ENCODE measurements around the gene PYCARD.
"Not testable (repeated sequence)": the region's sequence is repeated elsewhere in the genome, so short reads cannot be mapped to it uniquely, and the experiment has no call there.

The PYCARD gene

GRCh38 chr16:31246296-31246695 lies 43.7 kb upstream of the PYCARD start:
- Histone ChIP-seq H3K4me1 (ENCODE audit: control insufficient read depth in 1 of 2, insufficient read depth in 2 of 2, low read length in 2 of 2) (no peaks in the 10 kb centered on the region), H3K79me2 (ENCODE audit: control insufficient read depth, insufficient read depth, low read length, poor library complexity) (no peaks in the 10 kb centered on the region), H4K12ac (ENCODE audit: low read depth, low read length) (no peak overlapping the region), H3K4ac (ENCODE audit: low read depth, low read length) (no peak overlapping the region), H3K79me1 (ENCODE audit: low read length) (no peaks in the 10 kb centered on the region), H3K9me3 (ENCODE audit: insufficient read depth, low read depth, low read length) (no peaks in the 10 kb centered on the region), H3K4me3 (ENCODE audit: low read depth, low read length) (no peak overlapping the region), H2BK12ac (ENCODE audit: low read length) (no peak overlapping the region), H2BK120ac (ENCODE audit: insufficient read depth, low read length, poor library complexity) (no peak overlapping the region), H2AK5ac (ENCODE audit: low read length) (no peak overlapping the region), H4K91ac (ENCODE audit: low read depth, low read length) (no peak overlapping the region), H3K36me3 (ENCODE audit: control insufficient read depth in 1 of 2, insufficient read depth in 2 of 2, low read length in 2 of 2) (no peaks in the 10 kb centered on the region), H3K27me3 (ENCODE audit: insufficient read depth, low read length) (no peaks in the 10 kb centered on the region), H3K23ac (ENCODE audit: low read length) (no peak overlapping the region), H3K14ac (ENCODE audit: low read length) (no peak overlapping the region), H3K18ac (ENCODE audit: low read length) (no peak overlapping the region), H3K9ac (ENCODE audit: low read length) (no peak overlapping the region), H2AFZ (ENCODE audit: insufficient read depth, low read length, poor library complexity) (no peak overlapping the region), H3K4me2 (ENCODE audit: low read length) (no peak overlapping the region), H2BK5ac (ENCODE audit: low read depth, low read length, poor library complexity) (no peak overlapping the region), H3K27ac (ENCODE audit: low read depth, low read length) (no peak overlapping the region), H4K8ac (ENCODE audit: low read depth, low read length) (no peak overlapping the region)
- no CpG with 5 or more reads among the region's 3 CpGs for WGBS (ENCODE audit: extremely low coverage, insufficient coverage, insufficient read length)
- no peak for DNase-seq

- not testable (repeated sequence) for H3K4me1 ChIP-seq (ENCODE audit: control insufficient read depth in 1 of 2, insufficient read depth in 2 of 2, low read length in 2 of 2); H2BK5ac ChIP-seq (ENCODE audit: low read depth, low read length, poor library complexity); H2AK5ac ChIP-seq (ENCODE audit: low read length); H3K4me2 ChIP-seq (ENCODE audit: low read length); H4K8ac ChIP-seq (ENCODE audit: low read depth, low read length); H3K14ac ChIP-seq (ENCODE audit: low read length); H4K12ac ChIP-seq (ENCODE audit: low read depth, low read length); H3K18ac ChIP-seq (ENCODE audit: low read length); H3K9me3 ChIP-seq (ENCODE audit: insufficient read depth, low read depth, low read length); H3K9ac ChIP-seq (ENCODE audit: low read length); H2BK120ac ChIP-seq (ENCODE audit: insufficient read depth, low read length, poor library complexity); H3K4me3 ChIP-seq (ENCODE audit: low read depth, low read length); H3K27me3 ChIP-seq (ENCODE audit: insufficient read depth, low read length); H3K79me1 ChIP-seq (ENCODE audit: low read length); H3K27ac ChIP-seq (ENCODE audit: low read depth, low read length); H3K36me3 ChIP-seq (ENCODE audit: control insufficient read depth in 1 of 2, insufficient read depth in 2 of 2, low read length in 2 of 2); H3K79me2 ChIP-seq (ENCODE audit: control insufficient read depth, insufficient read depth, low read length, poor library complexity); DNase-seq; H2AFZ ChIP-seq (ENCODE audit: insufficient read depth, low read length, poor library complexity); H3K4ac ChIP-seq (ENCODE audit: low read depth, low read length); H2BK12ac ChIP-seq (ENCODE audit: low read length); H3K23ac ChIP-seq (ENCODE audit: low read length); H4K91ac ChIP-seq (ENCODE audit: low read depth, low read length)
- WGBS (ENCODE audit: extremely low coverage, insufficient coverage, insufficient read length), result no CpG with 5 or more reads among the region's 8 CpGs
Measured at GRCh38 chr16:31245598-31245997, 43.0 kb upstream of the PYCARD start.

DNA sequence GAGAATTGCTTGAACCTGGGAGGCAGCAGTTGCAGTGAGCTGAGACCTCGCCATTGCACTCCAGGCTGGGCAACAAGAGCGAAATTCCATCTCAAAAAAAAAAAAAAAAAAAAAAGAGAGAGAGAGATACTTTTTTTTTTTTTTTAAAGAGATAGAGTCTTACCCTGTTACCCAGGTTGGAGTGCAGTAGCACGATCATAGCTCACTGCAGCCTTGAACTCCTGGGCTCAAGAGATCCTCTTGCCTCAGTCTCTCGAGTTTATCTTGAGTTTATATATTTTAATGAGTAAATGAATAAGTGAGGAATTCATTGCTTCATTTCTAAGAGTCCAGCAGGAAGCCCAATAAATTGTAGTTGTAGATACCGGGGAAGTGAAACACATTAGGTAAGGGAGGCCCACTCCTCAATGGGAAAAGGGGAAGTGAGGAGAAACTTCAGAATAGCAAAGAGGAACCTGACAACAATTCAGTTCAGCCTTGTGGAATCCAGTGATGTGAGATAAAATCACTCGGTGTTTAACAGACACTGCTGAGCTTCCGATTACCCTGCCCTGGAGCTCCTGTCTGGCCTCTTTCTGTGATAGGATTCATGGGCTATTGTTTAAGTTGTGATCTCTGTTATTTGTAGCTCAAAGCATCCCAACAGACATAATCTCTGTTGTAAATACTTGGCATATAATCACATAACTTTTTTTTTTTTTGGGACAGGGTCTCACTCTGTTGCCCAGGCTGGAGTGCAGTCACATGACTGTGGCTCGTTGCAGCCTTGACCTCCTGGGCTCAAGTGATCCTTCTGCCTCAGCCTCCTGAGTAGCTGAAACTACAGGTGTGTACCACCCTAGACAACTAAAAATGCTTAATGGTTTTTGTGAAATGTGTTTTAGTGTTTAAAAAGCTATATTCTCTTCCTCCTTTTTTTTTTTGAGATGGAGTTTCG lies 41.4 kb upstream of the PYCARD start:
- Histone ChIP-seq H4K12ac (ENCODE audit: low read depth, low read length) (no peak overlapping the region), H2BK120ac (ENCODE audit: insufficient read depth, low read length, poor library complexity) (no peak overlapping the region), H2AK5ac (ENCODE audit: low read length) (no peak overlapping the region), H3K79me1 (ENCODE audit: low read length) (no peaks in the 10 kb centered on the region), H3K4me2 (ENCODE audit: low read length) (no peak overlapping the region), H3K23ac (ENCODE audit: low read length) (no peak overlapping the region), H3K4ac (ENCODE audit: low read depth, low read length) (no peak overlapping the region), H4K8ac (ENCODE audit: low read depth, low read length) (no peak overlapping the region), H3K14ac (ENCODE audit: low read length) (no peak overlapping the region), H3K27ac (ENCODE audit: low read depth, low read length) (no peak overlapping the region), H3K36me3 (ENCODE audit: control insufficient read depth in 1 of 2, insufficient read depth in 2 of 2, low read length in 2 of 2) (no peaks in the 10 kb centered on the region), H3K9ac (ENCODE audit: low read length) (no peak overlapping the region), H3K79me2 (ENCODE audit: control insufficient read depth, insufficient read depth, low read length, poor library complexity) (no peaks in the 10 kb centered on the region), H2BK12ac (ENCODE audit: low read length) (no peak overlapping the region), H4K91ac (ENCODE audit: low read depth, low read length) (no peak overlapping the region), H2AFZ (ENCODE audit: insufficient read depth, low read length, poor library complexity) (no peak overlapping the region), H3K4me3 (ENCODE audit: low read depth, low read length) (no peak overlapping the region), H3K27me3 (ENCODE audit: insufficient read depth, low read length) (no peaks in the 10 kb centered on the region), H3K18ac (ENCODE audit: low read length) (no peak overlapping the region), H3K4me1 (ENCODE audit: control insufficient read depth in 1 of 2, insufficient read depth in 2 of 2, low read length in 2 of 2) (no peaks in the 10 kb centered on the region), H3K9me3 (ENCODE audit: insufficient read depth, low read depth, low read length) (no peaks in the 10 kb centered on the region), H2BK5ac (ENCODE audit: low read depth, low read length, poor library complexity) (no peak overlapping the region)
- no CpG with 5 or more reads among the region's 9 CpGs for WGBS (ENCODE audit: extremely low coverage, insufficient coverage, insufficient read length)
- DNase-seq, result peak in 1 of 2 donors; percentile 26

DNA sequence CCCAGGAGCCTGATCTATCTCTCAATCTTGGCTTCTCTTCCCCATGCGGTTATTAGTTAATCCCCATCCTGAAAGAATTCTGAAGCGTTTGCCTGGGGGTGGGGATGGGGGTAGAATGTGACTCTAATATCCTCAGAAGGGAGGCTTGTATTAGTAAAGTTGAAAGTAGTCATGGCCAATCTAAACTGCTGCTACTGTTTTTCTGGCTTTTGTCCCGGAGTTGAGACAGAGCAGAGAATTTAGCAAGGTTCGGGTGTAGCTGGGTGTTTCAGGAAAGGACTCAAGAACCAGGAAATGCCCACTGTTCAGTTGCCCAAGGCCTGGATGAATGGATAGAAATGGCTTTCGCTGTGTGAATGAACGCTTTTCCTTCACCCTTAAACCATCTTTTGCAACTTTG lies 39.6 kb upstream of the PYCARD start:
- Histone ChIP-seq H3K4ac (ENCODE audit: low read depth, low read length) (no peak overlapping the region), H2BK5ac (ENCODE audit: low read depth, low read length, poor library complexity) (no peak overlapping the region), H2BK12ac (ENCODE audit: low read length) (no peak overlapping the region), H2BK120ac (ENCODE audit: insufficient read depth, low read length, poor library complexity) (no peak overlapping the region), H3K36me3 (ENCODE audit: control insufficient read depth in 1 of 2, insufficient read depth in 2 of 2, low read length in 2 of 2) (no peaks in the 10 kb centered on the region), H4K91ac (ENCODE audit: low read depth, low read length) (no peak overlapping the region), H3K79me2 (ENCODE audit: control insufficient read depth, insufficient read depth, low read length, poor library complexity) (no peaks in the 10 kb centered on the region), H3K79me1 (ENCODE audit: low read length) (no peaks in the 10 kb centered on the region), H3K27me3 (ENCODE audit: insufficient read depth, low read length) (no peaks in the 10 kb centered on the region), H3K23ac (ENCODE audit: low read length) (no peak overlapping the region), H3K4me3 (ENCODE audit: low read depth, low read length) (no peak overlapping the region), H3K18ac (ENCODE audit: low read length) (no peak overlapping the region), H4K8ac (ENCODE audit: low read depth, low read length) (no peak overlapping the region), H3K9ac (ENCODE audit: low read length) (no peak overlapping the region), H3K27ac (ENCODE audit: low read depth, low read length) (no peak overlapping the region), H3K4me1 (ENCODE audit: control insufficient read depth in 1 of 2, insufficient read depth in 2 of 2, low read length in 2 of 2) (no peaks in the 10 kb centered on the region), H3K14ac (ENCODE audit: low read length) (no peak overlapping the region), H3K9me3 (ENCODE audit: insufficient read depth, low read depth, low read length) (no peaks in the 10 kb centered on the region), H2AFZ (ENCODE audit: insufficient read depth, low read length, poor library complexity) (no peak overlapping the region), H3K4me2 (ENCODE audit: low read length) (no peak overlapping the region), H2AK5ac (ENCODE audit: low read length) (no peak overlapping the region), H4K12ac (ENCODE audit: low read depth, low read length) (no peak overlapping the region)
- DNase-seq, result no peak
- no CpG with 5 or more reads among the region's 6 CpGs for WGBS (ENCODE audit: extremely low coverage, insufficient coverage, insufficient read length)
